Stromal cell of bone marrow (primary cell): ENCODE results near the gene PLEK2.

ENCODE experiments used
- DNase-seq: peaks from one replicate; pipeline ENCODE4 v3.0.0-alpha.2; 2012; ENCODE audit warnings: low read depth

Gene PLEK2

GRCh38 chr14:67396381-67396970 is 15.5 kb downstream of the PLEK2 start:
- no peak for DNase-seq

GRCh38 chr14:67395876-67396189 is 16.1 kb downstream of the PLEK2 start:
- DNase-seq, result no peak

GRCh38 chr14:67395086-67395875 is 16.7 kb downstream of the PLEK2 start:
- DNase-seq, result no peak

GRCh38 chr14:67393689-67394088 is 18.3 kb downstream of the PLEK2 start:
- no peak for DNase-seq

- no peak for DNase-seq
These were observed 19.2 kb downstream of the PLEK2 start for GRCh38 chr14:67392800-67393199.

- DNase-seq, result no peak
These were observed 19.8 kb downstream of the PLEK2 start for GRCh38 chr14:67392123-67392522.

- DNase-seq, result no peak
These were observed 20.7 kb downstream of the PLEK2 start for GRCh38 chr14:67391268-67391667.

GRCh38 chr14:67389811-67390534 is 22.0 kb downstream of the PLEK2 start:
- DNase-seq, result no peak

- no peak for DNase-seq
These were observed 22.7 kb downstream of the PLEK2 start for GRCh38 chr14:67389275-67389674.

- no peak for DNase-seq
These were observed 24.8 kb downstream of the PLEK2 start for GRCh38 chr14:67387195-67387594.

GRCh38 chr14:67385618-67386017 is 26.3 kb downstream of the PLEK2 start:
- no peak for DNase-seq

GRCh38 chr14:67385120-67385519 is 26.8 kb downstream of the PLEK2 start:
- no peak for DNase-seq

- DNase-seq, result no peak
These were observed 34.0 kb downstream of the PLEK2 start for GRCh38 chr14:67377916-67378315.

- DNase-seq, result no peak
These were observed 38.6 kb downstream of the PLEK2 start for GRCh38 chr14:67373347-67373746.

GRCh38 chr14:67372833-67373232 is 39.1 kb downstream of the PLEK2 start:
- DNase-seq, result no peak

GRCh38 chr14:67371247-67372148 is 40.5 kb downstream of the PLEK2 start:
- no peak for DNase-seq

- DNase-seq, result no peak
These were observed 41.1 kb downstream of the PLEK2 start for GRCh38 chr14:67370830-67371229.

GRCh38 chr14:67365476-67365875 is 46.5 kb downstream of the PLEK2 start:
- no peak for DNase-seq

- DNase-seq, result no peak
These were observed 51.3 kb downstream of the PLEK2 start for GRCh38 chr14:67360470-67361206.

GRCh38 chr14:67359775-67360469 is 52.0 kb downstream of the PLEK2 start, which contains the start of the genes ATP6V1D and EIF2S1:
ATP6V1D (minus strand) TSS chr14:67359804; CDS start chr14:67359698, 106 bp downstream.
EIF2S1 (plus strand) TSS chr14:67360328; CDS start chr14:67364768, 4,440 bp downstream.
- DNase-seq, result peak; percentile 99
